Measurements from ENCODE around the gene CYTH3.

CYTH3 gene

DNA sequence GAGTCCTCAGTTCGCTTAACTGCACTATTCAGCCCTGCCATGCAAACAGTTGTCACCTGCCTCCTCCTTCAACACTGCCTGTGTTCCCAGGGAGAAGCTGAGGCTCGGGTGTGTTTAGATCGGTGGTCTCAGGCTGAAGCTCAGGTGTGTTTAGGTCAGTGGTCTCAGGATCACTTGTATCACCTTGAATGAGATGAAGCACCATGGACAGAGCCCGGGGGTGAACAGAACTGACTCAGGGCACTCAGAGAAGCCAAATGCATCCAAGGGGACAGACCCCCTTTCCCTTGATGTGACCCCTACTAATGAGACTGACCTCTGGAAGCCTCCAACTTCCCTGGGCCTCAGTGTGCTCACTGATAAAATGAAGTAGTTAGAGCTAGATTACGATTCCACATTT is 84.0 kb downstream of the CYTH3 start:
- H3K36me3 ChIP-seq (ENCODE audit: control insufficient read depth in 2 of 2, insufficient read depth in 2 of 2, low read length in 2 of 2) = peaks cover 18 to 19% of the 10 kb centered on the region in 2 donors
- no peaks in the 10 kb centered on the region for H3K4me1 ChIP-seq (ENCODE audit: control insufficient read depth, insufficient read depth, low read length)
- H3K9ac ChIP-seq (ENCODE audit: low read length in 2 of 2) = no peak overlapping the region

DNA sequence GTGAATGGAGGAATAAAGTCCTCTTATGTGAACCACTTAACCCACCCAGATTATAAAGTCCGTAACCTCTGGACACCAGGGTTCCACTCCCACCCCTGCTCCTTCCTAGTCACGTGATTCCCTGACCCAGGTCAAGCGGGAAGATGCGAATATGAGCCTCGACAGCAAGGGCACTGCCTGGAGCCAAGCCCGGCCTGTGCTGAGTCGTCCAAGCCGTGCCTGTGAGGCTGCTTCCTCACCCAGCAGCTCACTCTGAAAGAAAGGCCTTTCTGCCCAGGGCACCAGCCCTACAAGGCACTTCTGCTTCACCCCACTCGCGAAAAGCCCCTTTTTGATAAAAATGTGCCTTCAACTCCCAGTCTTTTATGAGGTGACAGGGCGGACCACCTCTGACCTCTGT is 85.8 kb downstream of the CYTH3 start:
- no peak overlapping the region for H3K27ac ChIP-seq (ENCODE audit: low read length)

More for the DNA sequence above, 84.0 kb downstream of the CYTH3 start:
- Histone ChIP-seq H3K4me3 (ENCODE audit: low read length in 2 of 2) (no peak overlapping the region), H3K27me3 (ENCODE audit: control insufficient read depth in 1 of 2, insufficient read depth in 2 of 2, low read length in 2 of 2) (no peaks in the 10 kb centered on the region), H3K27ac (ENCODE audit: low read length) (no peak overlapping the region), H3K9me3 (ENCODE audit: control insufficient read depth in 2 of 2, low read length in 2 of 2) (no peaks in the 10 kb centered on the region)

DNA sequence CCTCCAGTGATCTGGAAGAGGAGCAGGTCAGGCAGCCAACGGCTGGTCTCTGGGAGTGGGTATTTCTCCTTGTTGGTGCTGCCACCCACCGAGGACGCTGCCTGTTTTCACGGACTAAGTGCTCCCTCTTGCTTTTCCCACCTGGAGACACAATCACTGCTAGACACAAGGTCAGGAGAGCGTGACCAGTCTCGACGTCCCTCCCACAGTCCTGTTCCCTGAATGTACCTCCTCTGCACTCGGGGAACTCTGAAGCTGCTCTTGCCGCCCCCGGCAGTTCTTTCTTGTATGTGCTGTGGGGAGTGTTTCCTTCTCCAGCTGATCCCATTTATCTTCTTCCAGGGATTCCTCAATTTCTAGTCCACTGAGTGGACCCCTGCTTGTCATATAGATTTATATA is 89.4 kb downstream of the CYTH3 start:
- no peak overlapping the region for H3K4me3 ChIP-seq (ENCODE audit: low read length in 2 of 2)
- H3K27me3 ChIP-seq (ENCODE audit: control insufficient read depth in 1 of 2, insufficient read depth in 2 of 2, low read length in 2 of 2) = no peaks in the 10 kb centered on the region
- H3K9ac ChIP-seq (ENCODE audit: low read length in 2 of 2) = no peak overlapping the region
- no peak overlapping the region for H3K27ac ChIP-seq (ENCODE audit: low read length)
- H3K36me3 ChIP-seq (ENCODE audit: control insufficient read depth in 2 of 2, insufficient read depth in 2 of 2, low read length in 2 of 2) = peaks cover 8 to 16% of the 10 kb centered on the region in 2 donors
- H3K9me3 ChIP-seq (ENCODE audit: control insufficient read depth in 2 of 2, low read length in 2 of 2) = no peaks in the 10 kb centered on the region
- H3K4me1 ChIP-seq (ENCODE audit: control insufficient read depth, insufficient read depth, low read length) = peaks cover 20% of the 10 kb centered on the region

More for the DNA sequence above, 85.8 kb downstream of the CYTH3 start:
- no peaks in the 10 kb centered on the region for H3K4me1 ChIP-seq (ENCODE audit: control insufficient read depth, insufficient read depth, low read length)
- H3K27me3 ChIP-seq (ENCODE audit: control insufficient read depth in 1 of 2, insufficient read depth in 2 of 2, low read length in 2 of 2) = no peaks in the 10 kb centered on the region
- H3K4me3 ChIP-seq (ENCODE audit: low read length in 2 of 2) = no peak overlapping the region
- peaks cover 19 to 21% of the 10 kb centered on the region in 2 donors for H3K36me3 ChIP-seq (ENCODE audit: control insufficient read depth in 2 of 2, insufficient read depth in 2 of 2, low read length in 2 of 2)
- no peaks in the 10 kb centered on the region for H3K9me3 ChIP-seq (ENCODE audit: control insufficient read depth in 2 of 2, low read length in 2 of 2)
- no peak overlapping the region for H3K9ac ChIP-seq (ENCODE audit: low read length in 2 of 2)

DNA sequence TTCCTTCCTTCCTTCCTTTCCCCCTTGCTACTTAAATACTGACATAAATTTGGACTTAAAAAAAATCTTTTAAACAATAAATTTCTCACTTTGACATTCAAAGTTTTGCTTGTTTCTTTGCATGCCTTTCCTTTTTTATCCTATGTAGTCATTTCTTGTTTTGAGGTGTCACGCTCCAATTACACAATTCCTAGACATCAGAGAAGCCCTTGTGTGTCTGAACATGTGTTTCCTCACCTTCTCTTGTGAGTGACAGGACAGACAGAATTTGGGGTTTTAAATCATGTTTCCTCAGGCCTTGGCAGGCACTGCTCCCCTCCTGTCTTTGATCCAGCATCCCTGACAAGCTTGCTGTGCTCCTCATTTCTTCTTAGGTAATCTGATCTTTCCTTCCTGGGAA is 91.3 kb downstream of the CYTH3 start:
- Histone ChIP-seq H3K9ac (ENCODE audit: low read length in 2 of 2) (no peak overlapping the region), H3K27ac (ENCODE audit: low read length) (no peak overlapping the region), H3K4me3 (ENCODE audit: low read length in 2 of 2) (no peak overlapping the region), H3K4me1 (ENCODE audit: control insufficient read depth, insufficient read depth, low read length) (peaks cover 27% of the 10 kb centered on the region), H3K27me3 (ENCODE audit: control insufficient read depth in 1 of 2, insufficient read depth in 2 of 2, low read length in 2 of 2) (no peaks in the 10 kb centered on the region), H3K36me3 (ENCODE audit: control insufficient read depth in 2 of 2, insufficient read depth in 2 of 2, low read length in 2 of 2) (peaks cover 3 to 5% of the 10 kb centered on the region in 2 donors), H3K9me3 (ENCODE audit: control insufficient read depth in 2 of 2, low read length in 2 of 2) (no peaks in the 10 kb centered on the region)

DNA sequence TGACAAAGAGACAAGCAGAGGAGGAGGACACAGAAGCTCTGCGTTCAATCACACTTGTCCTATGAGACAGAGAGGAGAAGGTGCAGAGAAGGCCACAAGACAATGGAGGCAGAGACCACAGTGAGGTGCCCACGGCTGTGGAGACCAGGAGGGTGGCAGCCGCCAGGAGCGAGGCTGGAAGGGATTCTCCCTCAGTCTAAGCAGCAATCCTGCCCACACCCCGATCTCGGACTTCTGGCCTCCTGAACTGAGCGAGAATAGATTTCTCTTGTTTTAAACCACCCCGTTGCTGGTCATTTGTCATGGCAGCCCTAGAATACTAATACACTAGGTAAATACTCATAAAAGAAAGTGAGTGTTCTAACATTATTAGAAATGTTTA is 92.1 kb downstream of the CYTH3 start:
- H3K4me1 ChIP-seq (ENCODE audit: control insufficient read depth, insufficient read depth, low read length) = peaks cover 27% of the 10 kb centered on the region
- H3K4me3 ChIP-seq (ENCODE audit: low read length in 2 of 2) = no peak overlapping the region
- H3K27me3 ChIP-seq (ENCODE audit: control insufficient read depth in 1 of 2, insufficient read depth in 2 of 2, low read length in 2 of 2) = no peaks in the 10 kb centered on the region
- peaks cover 3 to 5% of the 10 kb centered on the region in 2 donors for H3K36me3 ChIP-seq (ENCODE audit: control insufficient read depth in 2 of 2, insufficient read depth in 2 of 2, low read length in 2 of 2)
- no peak overlapping the region for H3K27ac ChIP-seq (ENCODE audit: low read length)
- no peaks in the 10 kb centered on the region for H3K9me3 ChIP-seq (ENCODE audit: control insufficient read depth in 2 of 2, low read length in 2 of 2)
- no peak overlapping the region for H3K9ac ChIP-seq (ENCODE audit: low read length in 2 of 2)

DNA sequence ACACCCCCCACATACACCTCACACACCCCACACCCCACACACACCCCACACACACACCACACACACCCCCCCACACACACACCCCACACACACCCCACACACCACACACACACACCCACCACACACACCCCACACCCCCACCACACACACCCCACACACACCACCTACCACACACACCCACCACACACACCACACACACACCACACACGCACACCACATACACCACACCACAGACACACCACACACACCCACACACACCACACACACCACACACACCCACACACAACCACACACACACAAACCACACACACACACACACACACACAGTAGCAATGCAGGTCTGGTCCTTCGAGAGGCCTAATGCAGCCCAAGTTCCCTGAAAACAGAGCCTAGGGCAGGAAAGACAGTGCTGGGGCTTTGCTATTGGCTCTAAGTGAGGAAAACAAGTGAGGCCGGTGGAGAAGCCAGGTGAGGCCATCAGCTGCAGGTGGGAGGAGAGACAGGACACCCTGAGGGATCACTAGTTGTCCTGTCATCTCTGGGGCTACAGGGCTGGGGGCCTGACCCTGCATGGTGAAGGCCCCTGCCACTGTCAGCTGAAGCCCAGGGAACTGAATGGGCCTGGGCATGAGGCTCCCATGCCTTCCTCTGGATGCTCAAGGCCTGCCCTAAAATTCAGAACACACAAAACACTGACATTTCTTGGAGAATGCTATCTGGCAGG is 92.6 kb downstream of the CYTH3 start:
- Histone ChIP-seq H3K27me3 (ENCODE audit: control insufficient read depth in 1 of 2, insufficient read depth in 2 of 2, low read length in 2 of 2) (no peaks in the 10 kb centered on the region), H3K9me3 (ENCODE audit: control insufficient read depth in 2 of 2, low read length in 2 of 2) (no peaks in the 10 kb centered on the region), H3K9ac (ENCODE audit: low read length in 2 of 2) (no peak overlapping the region), H3K27ac (ENCODE audit: low read length) (no peak overlapping the region), H3K36me3 (ENCODE audit: control insufficient read depth in 2 of 2, insufficient read depth in 2 of 2, low read length in 2 of 2) (peaks cover 3 to 5% of the 10 kb centered on the region in 2 donors), H3K4me1 (ENCODE audit: control insufficient read depth, insufficient read depth, low read length) (peaks cover 27% of the 10 kb centered on the region), H3K4me3 (ENCODE audit: low read length in 2 of 2) (no peak overlapping the region)

DNA sequence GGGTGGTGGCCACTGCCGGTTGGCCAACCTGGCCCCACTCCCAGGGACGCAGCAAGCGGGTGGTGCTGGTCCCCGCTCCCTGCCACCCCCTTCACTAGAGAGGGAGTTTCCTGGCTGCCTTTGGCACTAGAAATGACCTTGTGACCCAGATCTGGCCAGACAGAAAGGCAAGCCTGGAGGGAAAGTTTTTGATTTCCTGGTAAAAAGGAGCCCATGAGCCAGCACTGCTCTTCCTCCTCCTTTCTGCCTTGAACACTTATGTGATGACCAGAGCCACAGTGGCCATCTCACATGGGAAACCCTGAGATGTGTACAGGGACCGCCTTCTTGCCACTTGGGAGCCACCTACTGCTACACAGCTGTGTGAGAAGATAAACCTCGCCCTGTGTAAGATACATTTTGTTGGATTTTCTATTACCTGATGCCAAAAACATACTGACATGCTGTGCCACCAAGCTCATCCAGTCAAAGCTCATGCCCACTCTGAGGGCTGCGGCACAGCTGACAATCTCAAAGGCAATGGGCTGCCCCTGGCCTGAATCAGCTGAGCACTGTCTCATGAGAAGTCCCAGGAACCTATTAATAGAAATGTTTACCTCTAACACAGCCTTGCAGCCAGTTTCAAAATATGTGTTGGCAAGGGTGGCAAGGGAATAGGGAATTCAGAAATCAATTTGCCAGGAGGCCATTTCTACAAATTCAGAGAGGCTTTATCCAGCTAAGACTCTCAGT is 94.0 kb downstream of the CYTH3 start:
- peak overlapping the region; percentile 52 to 59 for H3K4me3 ChIP-seq (ENCODE audit: low read length in 2 of 2)
- H3K27ac ChIP-seq (ENCODE audit: low read length) = peak overlapping the region; percentile 41
- H3K4me1 ChIP-seq (ENCODE audit: control insufficient read depth, insufficient read depth, low read length) = peaks cover 27% of the 10 kb centered on the region
- peaks cover 5% of the 10 kb centered on the region in 2 donors for H3K36me3 ChIP-seq (ENCODE audit: control insufficient read depth in 2 of 2, insufficient read depth in 2 of 2, low read length in 2 of 2)
- peak overlapping the region in 1 of 2 donors; percentile 40 for H3K9ac ChIP-seq (ENCODE audit: low read length in 2 of 2)
- H3K27me3 ChIP-seq (ENCODE audit: control insufficient read depth in 1 of 2, insufficient read depth in 2 of 2, low read length in 2 of 2) = no peaks in the 10 kb centered on the region
- H3K9me3 ChIP-seq (ENCODE audit: control insufficient read depth in 2 of 2, low read length in 2 of 2) = no peaks in the 10 kb centered on the region

DNA sequence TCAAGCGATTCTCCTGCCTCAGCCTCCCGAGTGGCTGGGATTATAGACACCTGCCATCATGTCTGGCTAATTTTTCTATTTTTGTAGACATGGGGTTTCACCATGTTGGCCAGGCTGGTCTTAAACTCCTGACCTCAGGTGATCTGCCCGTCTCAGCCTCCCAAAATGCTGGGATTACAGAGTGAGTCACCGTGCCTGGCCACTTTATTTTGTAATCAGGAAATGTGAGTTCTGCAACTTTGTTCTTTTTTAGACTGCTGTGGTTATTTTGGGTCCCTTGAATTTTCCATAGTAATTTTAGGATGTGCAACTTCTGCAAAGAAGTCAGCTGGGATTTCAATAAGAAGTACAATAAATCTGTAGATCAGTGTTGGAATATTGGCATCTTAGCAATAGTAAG is 96.8 kb downstream of the CYTH3 start:
- Histone ChIP-seq H3K9me3 (ENCODE audit: control insufficient read depth in 2 of 2, low read length in 2 of 2) (no peaks in the 10 kb centered on the region), H3K4me3 (ENCODE audit: low read length in 2 of 2) (no peak overlapping the region), H3K36me3 (ENCODE audit: control insufficient read depth in 2 of 2, insufficient read depth in 2 of 2, low read length in 2 of 2) (peaks cover 8 to 10% of the 10 kb centered on the region in 2 donors), H3K4me1 (ENCODE audit: control insufficient read depth, insufficient read depth, low read length) (peaks cover 27% of the 10 kb centered on the region), H3K9ac (ENCODE audit: low read length in 2 of 2) (no peak overlapping the region), H3K27ac (ENCODE audit: low read length) (no peak overlapping the region), H3K27me3 (ENCODE audit: control insufficient read depth in 1 of 2, insufficient read depth in 2 of 2, low read length in 2 of 2) (no peaks in the 10 kb centered on the region)

DNA sequence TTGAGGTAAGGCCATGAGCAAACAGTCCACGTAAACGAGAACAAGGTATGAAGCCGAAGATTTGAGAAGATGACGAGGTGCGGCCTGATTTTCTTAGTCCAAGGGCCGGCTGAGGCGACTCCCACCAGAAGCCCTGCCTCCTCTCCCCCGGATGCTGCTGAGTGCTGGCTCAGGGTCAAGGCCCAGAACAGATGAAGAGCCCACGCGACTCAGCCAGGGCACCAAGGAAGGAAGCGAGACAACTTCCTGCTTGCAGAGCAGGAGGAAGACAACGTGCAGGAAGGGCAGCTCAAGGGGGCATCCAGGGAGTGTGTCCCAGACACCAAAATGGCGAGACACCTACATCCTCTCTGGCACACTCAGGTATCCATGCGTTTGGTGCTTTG is 99.5 kb downstream of the CYTH3 start:
- H3K9me3 ChIP-seq (ENCODE audit: control insufficient read depth in 2 of 2, low read length in 2 of 2) = no peaks in the 10 kb centered on the region
- H3K4me1 ChIP-seq (ENCODE audit: control insufficient read depth, insufficient read depth, low read length) = peaks cover 11% of the 10 kb centered on the region
- H3K4me3 ChIP-seq (ENCODE audit: low read length in 2 of 2) = no peak overlapping the region
- no peak overlapping the region for H3K27ac ChIP-seq (ENCODE audit: low read length)
- peaks cover 8 to 18% of the 10 kb centered on the region in 2 donors for H3K36me3 ChIP-seq (ENCODE audit: control insufficient read depth in 2 of 2, insufficient read depth in 2 of 2, low read length in 2 of 2)
- H3K27me3 ChIP-seq (ENCODE audit: control insufficient read depth in 1 of 2, insufficient read depth in 2 of 2, low read length in 2 of 2) = no peaks in the 10 kb centered on the region
- H3K9ac ChIP-seq (ENCODE audit: low read length in 2 of 2) = no peak overlapping the region

DNA sequence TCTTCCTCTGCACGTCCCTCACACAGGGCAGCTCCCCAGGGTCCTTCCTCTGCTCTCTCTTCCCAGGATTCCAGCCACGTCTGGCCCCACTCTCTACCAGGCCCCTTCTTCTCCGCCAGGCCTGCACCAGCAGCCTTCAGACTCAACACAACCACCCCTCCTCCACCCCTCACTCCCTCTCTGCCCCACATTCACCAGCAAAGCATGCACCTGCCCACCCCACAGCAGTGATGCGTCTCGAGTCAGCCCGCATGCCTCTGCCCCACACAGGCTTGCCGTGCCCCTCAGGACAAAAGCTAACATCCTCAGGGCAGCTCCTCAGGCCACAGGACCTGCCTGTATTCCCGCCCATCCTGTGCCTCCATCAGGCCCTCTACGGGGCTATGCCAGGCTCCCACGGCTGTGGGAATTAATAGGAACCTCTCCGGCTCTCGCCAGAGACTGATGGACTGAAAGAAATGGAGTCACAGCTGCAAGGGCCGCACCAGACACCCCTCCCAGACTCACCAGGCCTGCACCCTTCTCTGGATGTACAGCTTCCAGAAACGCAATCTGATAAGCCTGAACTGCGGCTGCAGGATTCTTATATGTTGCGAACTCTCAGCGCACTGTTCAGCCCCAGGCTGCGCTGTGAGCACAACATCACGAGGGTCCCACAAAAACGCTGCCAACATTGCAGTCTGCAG is 100.1 kb downstream of the CYTH3 start:
- Histone ChIP-seq H3K9me3 (ENCODE audit: control insufficient read depth in 2 of 2, low read length in 2 of 2) (no peaks in the 10 kb centered on the region), H3K4me1 (ENCODE audit: control insufficient read depth, insufficient read depth, low read length) (peaks cover 12% of the 10 kb centered on the region), H3K9ac (ENCODE audit: low read length in 2 of 2) (no peak overlapping the region), H3K27ac (ENCODE audit: low read length) (no peak overlapping the region), H3K27me3 (ENCODE audit: control insufficient read depth in 1 of 2, insufficient read depth in 2 of 2, low read length in 2 of 2) (no peaks in the 10 kb centered on the region), H3K4me3 (ENCODE audit: low read length in 2 of 2) (no peak overlapping the region), H3K36me3 (ENCODE audit: control insufficient read depth in 2 of 2, insufficient read depth in 2 of 2, low read length in 2 of 2) (peaks cover 8 to 18% of the 10 kb centered on the region in 2 donors)

All from stomach smooth muscle (tissue), 2 donors.